Osteoblast (primary cell): ENCODE measurements around the gene POLR3K. TPM values are rescaled to one million over a fixed set of nuclear protein-coding genes. Genes with fewer than 3 reads are reported as not detected.
A peak's percentile ranks its signal among the peaks of the same experiment; 100 is the strongest.

Source experiments
- DNase-seq: peaks from one replicate; pipeline ENCODE4 v3.0.0; 2011; ENCODE audit warnings: low spot score, mixed read lengths; ENCODE audit not compliant: insufficient read length; ENCODE audit errors: missing footprints
- H2AFZ ChIP-seq: 2 replicates; pipeline ENCODE4 v1.6.0; 2011; ENCODE audit warnings: mild to moderate bottlenecking, low read length
- H3K27ac ChIP-seq: 2 replicates; pipeline ENCODE4 v1.5.1; 2011; ENCODE audit warnings: mild to moderate bottlenecking, low read depth, low read length, moderate library complexity
- H3K27me3 ChIP-seq: 2 replicates; pipeline ENCODE4 v1.6.0; 2012; ENCODE audit warnings: mild to moderate bottlenecking, control low read depth, inconsistent platforms, low read length, moderate library complexity; ENCODE audit not compliant: insufficient read depth
- H3K36me3 ChIP-seq: 2 replicates; pipeline ENCODE4 v1.5.1; 2011; ENCODE audit warnings: mild to moderate bottlenecking, low read length, control low read depth, moderate library complexity; ENCODE audit not compliant: insufficient read depth
- H3K4me1 ChIP-seq: 2 replicates; pipeline ENCODE4 v1.5.1; 2011; ENCODE audit warnings: mild to moderate bottlenecking, low read length, control low read depth, moderate library complexity; ENCODE audit not compliant: insufficient read depth
- H3K4me2 ChIP-seq: 2 replicates; pipeline ENCODE4 v1.6.0; 2011; ENCODE audit warnings: mild to moderate bottlenecking, low read length; ENCODE audit not compliant: insufficient read depth
- H3K4me3 ChIP-seq: fragments of 200-600 bp; sonication (generic); 3 replicates; pipeline ENCODE4 v1.5.1; 2012; ENCODE audit warnings: mild to moderate bottlenecking, low read length, inconsistent platforms; ENCODE audit not compliant: insufficient read depth
- H3K79me2 ChIP-seq: 2 replicates; pipeline ENCODE4 v1.6.0; 2012; ENCODE audit warnings: mild to moderate bottlenecking, low read length, control low read depth, inconsistent platforms; ENCODE audit not compliant: insufficient read depth
- H3K9me3 ChIP-seq: 2 replicates; pipeline ENCODE4 v1.5.1; 2011; ENCODE audit warnings: low read depth, low read length, control low read depth
- H4K20me1 ChIP-seq: 2 replicates; pipeline ENCODE4 v1.6.0; 2012; ENCODE audit warnings: mild to moderate bottlenecking, low read length, control low read depth; ENCODE audit not compliant: insufficient read depth
- CTCF ChIP-seq: IDR thresholded peaks from 2 replicates; pipeline ENCODE4 v1.5.1; 2011; ENCODE audit warnings: mild to moderate bottlenecking, low read depth, low read length, moderate library complexity; ENCODE audit errors: extremely low read depth
- total RNA-seq: library from RNA; depleted of rRNA; stranded (reverse); fragments of >200 nt; gene quantifications from 2 replicates; pipeline ENCODE4 v1.2.3, GENCODE V29; 2012

POLR3K gene
- total RNA-seq, 1 donor: 1.4 TPM

DNA sequence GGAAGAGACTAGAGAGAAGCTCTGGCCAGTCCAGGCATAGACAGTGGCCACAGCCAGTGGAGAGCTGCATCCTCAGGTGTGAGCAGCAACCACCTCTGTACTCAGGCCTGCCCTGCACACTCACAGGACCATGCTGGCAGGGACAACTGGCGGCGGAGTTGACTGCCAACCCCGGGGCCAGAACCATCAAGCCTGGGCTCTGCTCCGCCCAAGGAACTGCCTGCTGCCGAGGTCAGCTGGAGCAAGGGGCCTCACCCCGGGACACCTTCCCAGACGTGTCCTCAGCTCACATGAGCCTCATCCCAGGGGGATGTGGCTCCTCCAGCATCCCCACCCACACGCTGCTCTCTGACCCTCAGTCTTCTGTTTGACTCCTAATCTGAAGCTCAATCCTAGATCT is 15.8 kb upstream of the POLR3K start:
- no peaks in the 10 kb centered on the region for H3K9me3 ChIP-seq
- H3K27me3 ChIP-seq: no peaks in the 10 kb centered on the region
- H3K79me2 ChIP-seq: peaks cover 79% of the 10 kb centered on the region
- no peak overlapping the region for H3K4me2 ChIP-seq
- no peak overlapping the region for H3K27ac ChIP-seq
- peaks cover 71% of the 10 kb centered on the region for H4K20me1 ChIP-seq
- no peak for TF ChIP-seq CTCF
- peaks cover 22% of the 10 kb centered on the region for H3K4me1 ChIP-seq
- H3K36me3 ChIP-seq: peaks cover 9% of the 10 kb centered on the region
- no peak overlapping the region for H2AFZ ChIP-seq
- no peak for DNase-seq
- H3K4me3 ChIP-seq: no peak overlapping the region

- DNase-seq: peak; percentile 98
- H3K27me3 ChIP-seq: no peaks in the 10 kb centered on the region
- H3K27ac ChIP-seq: peak overlapping the region; percentile 42
- no peak overlapping the region for H3K4me2 ChIP-seq
- TF ChIP-seq CTCF: no peak
- H3K79me2 ChIP-seq: peaks cover 86% of the 10 kb centered on the region
- H2AFZ ChIP-seq: no peak overlapping the region
- H3K4me1 ChIP-seq: peaks cover 22% of the 10 kb centered on the region
- peaks cover 18% of the 10 kb centered on the region for H3K36me3 ChIP-seq
- no peak overlapping the region for H3K4me3 ChIP-seq
- peaks cover 80% of the 10 kb centered on the region for H4K20me1 ChIP-seq
- no peaks in the 10 kb centered on the region for H3K9me3 ChIP-seq
Observed at GRCh38 chr16:67884-68789, 14.7 kb upstream of the POLR3K start.

GRCh38 chr16:67183-67791 is 13.9 kb upstream of the POLR3K start:
- no peak overlapping the region for H3K4me2 ChIP-seq

More at GRCh38 chr16:67183-67791, 13.9 kb upstream of the POLR3K start:
- peaks cover 19% of the 10 kb centered on the region for H3K4me1 ChIP-seq
- H3K79me2 ChIP-seq: peaks cover 86% of the 10 kb centered on the region
- TF ChIP-seq CTCF: no peak
- H3K9me3 ChIP-seq: no peaks in the 10 kb centered on the region
- no peak overlapping the region for H3K4me3 ChIP-seq
- no peaks in the 10 kb centered on the region for H3K27me3 ChIP-seq
- peaks cover 26% of the 10 kb centered on the region for H3K36me3 ChIP-seq
- no peak overlapping the region for H2AFZ ChIP-seq
- H3K27ac ChIP-seq: no peak overlapping the region
- DNase-seq: no peak
- peaks cover 80% of the 10 kb centered on the region for H4K20me1 ChIP-seq
